WTC11 (cell line): Measurements from ENCODE around the gene TNFRSF14. TPM values are rescaled to one million over a fixed set of nuclear protein-coding genes. Genes with fewer than 3 reads are reported as not detected.

Source experiments
- ATAC-seq: fragments of 200-7000 bp; cut with Tn5 transposase; 2 replicates; pipeline ENCODE4 v1.10.0; 2021; ENCODE audit warnings: mild to moderate bottlenecking, moderate library complexity
- CTCF ChIA-PET: fragments of 300-600 bp; sonication (Branson Sonifier 250); formaldehyde crosslinking; loops from one replicate; lab custom pipeline; 2021; ENCODE audit warnings: antibody characterized with exemption; lab: Charles Lee
- POLR2A ChIA-PET: fragments of 350-600 bp; sonication (Branson Sonifier 250); formaldehyde crosslinking; loops from one replicate; lab custom pipeline; 2021; ENCODE audit warnings: antibody characterized with exemption; lab: Charles Lee
- DNase-seq: peaks from one replicate; pipeline ENCODE4 v3.0.0; 2021; ENCODE audit warnings: low spot score
- H3K27ac Mint-ChIP-seq: 2 replicates; pipeline ENCODE4 v1.8.0; 2021; ENCODE audit warnings: mixed read lengths
- H3K27me3 Mint-ChIP-seq: 2 replicates; pipeline ENCODE4 v1.8.0; 2021; ENCODE audit warnings: low read depth, mild to moderate bottlenecking, moderate library complexity, mixed read lengths
- H3K36me3 Mint-ChIP-seq: 2 replicates; pipeline ENCODE4 v1.8.0; 2021; ENCODE audit warnings: mixed read lengths
- H3K4me1 Mint-ChIP-seq: 2 replicates; pipeline ENCODE4 v1.8.0; 2022; ENCODE audit warnings: mixed read lengths
- H3K4me3 Mint-ChIP-seq: 2 replicates; pipeline ENCODE4 v1.8.0; 2021; ENCODE audit warnings: mild to moderate bottlenecking, moderate library complexity, mixed read lengths
- H3K9me3 Mint-ChIP-seq: 2 replicates; pipeline ENCODE4 v1.8.0; 2021; ENCODE audit warnings: mixed read lengths
- ATF2 ChIP-seq: sonication (generic); formaldehyde crosslinking; IDR thresholded peaks from 2 replicates; pipeline ENCODE4 v1.8.1; 2022; ENCODE audit warnings: low read depth, missing genetic modification reagents, borderline replicate concordance
- CREM ChIP-seq: sonication (generic); formaldehyde crosslinking; IDR thresholded peaks from 2 replicates; pipeline ENCODE4 v1.8.1; 2022; ENCODE audit warnings: mild to moderate bottlenecking, missing genetic modification reagents, moderate library complexity
- CTCF ChIP-seq: fragments of 200-600 bp; IDR thresholded peaks from 2 replicates; pipeline ENCODE4 v1.8.0; 2022; ENCODE audit warnings: antibody characterized with exemption
- E2F4 ChIP-seq: sonication (generic); formaldehyde crosslinking; IDR thresholded peaks from 2 replicates; pipeline ENCODE4 v1.8.1; 2022; ENCODE audit warnings: low read depth, mild to moderate bottlenecking, moderate library complexity, missing genetic modification reagents, borderline replicate concordance
- ELF4 ChIP-seq: sonication (generic); formaldehyde crosslinking; IDR thresholded peaks from 2 replicates; pipeline ENCODE4 v1.8.1; 2022; ENCODE audit warnings: low read depth, mild to moderate bottlenecking, moderate library complexity, missing genetic modification reagents
- FOXP1 ChIP-seq: sonication (generic); formaldehyde crosslinking; IDR thresholded peaks from 2 replicates; pipeline ENCODE4 v1.8.0; 2022; ENCODE audit warnings: missing genetic modification reagents, mild to moderate bottlenecking, moderate library complexity, borderline replicate concordance
- GABPB1 ChIP-seq: sonication (generic); formaldehyde crosslinking; IDR thresholded peaks from 2 replicates; pipeline ENCODE4 v1.8.1; 2023; ENCODE audit warnings: mild to moderate bottlenecking, missing genetic modification reagents
- HMGA2 ChIP-seq: fragments of 250-450 bp; sonication (Bioruptor Pico); IDR thresholded peaks from 2 replicates; pipeline ENCODE4 v1.4.0; 2021; ENCODE audit warnings: mild to moderate bottlenecking, moderate library complexity
- IRF2 ChIP-seq: sonication (generic); formaldehyde crosslinking; IDR thresholded peaks from 2 replicates; pipeline ENCODE4 v1.8.0; 2022; ENCODE audit warnings: low read depth, missing genetic modification reagents, borderline replicate concordance
- JUN ChIP-seq: sonication (generic); formaldehyde crosslinking; IDR thresholded peaks from 2 replicates; pipeline ENCODE4 v1.8.0; 2023; ENCODE audit warnings: mild to moderate bottlenecking, missing genetic modification reagents
- NFE2L1 ChIP-seq: sonication (generic); formaldehyde crosslinking; IDR thresholded peaks from 2 replicates; pipeline ENCODE4 v1.8.1; 2023; ENCODE audit warnings: missing genetic modification reagents
- NFYB ChIP-seq: sonication (generic); formaldehyde crosslinking; conservative IDR thresholded peaks from 2 replicates; pipeline ENCODE4 v1.8.0; 2022; ENCODE audit warnings: low read depth, missing genetic modification reagents
- PRDM15 ChIP-seq: sonication (generic); formaldehyde crosslinking; IDR thresholded peaks from 2 replicates; pipeline ENCODE4 v1.8.0; 2022; ENCODE audit warnings: missing genetic modification reagents
- SMAD4 ChIP-seq: sonication (generic); formaldehyde crosslinking; IDR thresholded peaks from 2 replicates; pipeline ENCODE4 v1.8.0; 2022; ENCODE audit warnings: mild to moderate bottlenecking, missing genetic modification reagents
- STAT6 ChIP-seq: sonication (generic); formaldehyde crosslinking; conservative IDR thresholded peaks from 2 replicates; pipeline ENCODE4 v1.8.1; 2023; ENCODE audit warnings: mild to moderate bottlenecking, low read depth, missing genetic modification reagents, moderate library complexity
- ZNF425 ChIP-seq: fragments of 250-450 bp; sonication (Bioruptor Pico); conservative IDR thresholded peaks from 2 replicates; pipeline ENCODE4 v1.9.0; 2021; ENCODE audit warnings: mild to moderate bottlenecking
- total RNA-seq: library from RNA; stranded (reverse); gene quantifications from 3 replicates; pipeline ENCODE4 v1.2.3, GENCODE V29; 2021

TNFRSF14 gene
- total RNA-seq, 1 experiment from 2014 or later = 0.87 TPM

- no peak for TF ChIP-seq ATF2 (CRISPR knock-in tag)
Measured at GRCh38 chr1:2561446-2561845, 5.3 kb downstream of the TNFRSF14 start (continued).

- H3K36me3 Mint-ChIP-seq = no peaks in the 10 kb centered on the region
- peak; percentile 56 for DNase-seq
- 0 out of 2 replicates have a peak, but pooled peaks cover 3% of the 10 kb centered on the region for H3K4me1 Mint-ChIP-seq
- TF ChIP-seq HMGA2 (no peak), CTCF (peak; percentile 51; the same call in 1 of the 2 replicates)
- H3K27ac Mint-ChIP-seq = no peak overlapping the region
- no peak overlapping the region for H3K4me3 Mint-ChIP-seq
- H3K27me3 Mint-ChIP-seq = no peaks in the 10 kb centered on the region
- POLR2A ChIA-PET = interaction anchor here (0.8 kb wide), 2 partner anchors 23 to 24 kb away, joined by 3 read pairs; partner anchors contain the start of gene PRXL2B
- CTCF ChIA-PET = interaction anchor here (0.6 to 3.8 kb wide), 25 partner anchors 10 to 929 kb away, joined by 3 to 28 read pairs (median 5); partner anchors contain the start of genes PANK4 and PRXL2B
- H3K9me3 Mint-ChIP-seq = no peaks in the 10 kb centered on the region
- ATAC-seq = peak; percentile 83
Measured at GRCh38 chr1:2561898-2562895, 6.0 kb downstream of the TNFRSF14 start.

- ATAC-seq = no peak
- Mint-ChIP-seq H3K4me1 (0 out of 2 replicates have a peak, but pooled peaks cover 3% of the 10 kb centered on the region), H3K27me3 (no peaks in the 10 kb centered on the region), H3K36me3 (no peaks in the 10 kb centered on the region), H3K4me3 (no peak overlapping the region), H3K9me3 (no peaks in the 10 kb centered on the region), H3K27ac (no peak overlapping the region)
- no peak for DNase-seq
- CTCF ChIA-PET = interaction anchor here (2.7 to 3.8 kb wide), 2 partner anchors 22 to 23 kb away, joined by 8 to 28 read pairs; partner anchors contain the start of gene PRXL2B
- POLR2A ChIA-PET = no interaction called here
- TF ChIP-seq CREM (CRISPR knock-in tag) (no peak), ZNF425 (CRISPR knock-in tag) (no peak), SMAD4 (CRISPR knock-in tag) (no peak), IRF2 (no peak), ELF4 (no peak), STAT6 (CRISPR knock-in tag) (no peak), JUN (CRISPR knock-in tag) (no peak), NFE2L1 (CRISPR knock-in tag) (no peak), FOXP1 (CRISPR knock-in tag) (no peak), NFYB (CRISPR knock-in tag) (no peak), E2F4 (CRISPR knock-in tag) (no peak), PRDM15 (CRISPR knock-in tag) (no peak), GABPB1 (CRISPR knock-in tag) (no peak)
Measured at GRCh38 chr1:2563205-2563604, 7.0 kb downstream of the TNFRSF14 start.
